Measurements from ENCODE around the gene BARHL1. TPM values are rescaled to one million over a fixed set of nuclear protein-coding genes. Genes with fewer than 3 reads are reported as not detected.

The BARHL1 gene
- total and polyA plus RNA-seq, 8 donors = not detected

GRCh38 chr9:132579427-132579798, 3.0 kb upstream of the BARHL1 start:
- H3K27ac ChIP-seq = no peak overlapping the region
- no peaks in the 10 kb centered on the region for H3K36me3 ChIP-seq
- TF ChIP-seq POLR2AphosphoS5 (IDR thresholded peaks at IDR 0.05) (no peak), EP300 (IDR thresholded peaks at IDR 0.05) (no peak), POLR2A (IDR thresholded peaks at IDR 0.05) (no peak)
- TF ChIP-seq, protein P1, sequence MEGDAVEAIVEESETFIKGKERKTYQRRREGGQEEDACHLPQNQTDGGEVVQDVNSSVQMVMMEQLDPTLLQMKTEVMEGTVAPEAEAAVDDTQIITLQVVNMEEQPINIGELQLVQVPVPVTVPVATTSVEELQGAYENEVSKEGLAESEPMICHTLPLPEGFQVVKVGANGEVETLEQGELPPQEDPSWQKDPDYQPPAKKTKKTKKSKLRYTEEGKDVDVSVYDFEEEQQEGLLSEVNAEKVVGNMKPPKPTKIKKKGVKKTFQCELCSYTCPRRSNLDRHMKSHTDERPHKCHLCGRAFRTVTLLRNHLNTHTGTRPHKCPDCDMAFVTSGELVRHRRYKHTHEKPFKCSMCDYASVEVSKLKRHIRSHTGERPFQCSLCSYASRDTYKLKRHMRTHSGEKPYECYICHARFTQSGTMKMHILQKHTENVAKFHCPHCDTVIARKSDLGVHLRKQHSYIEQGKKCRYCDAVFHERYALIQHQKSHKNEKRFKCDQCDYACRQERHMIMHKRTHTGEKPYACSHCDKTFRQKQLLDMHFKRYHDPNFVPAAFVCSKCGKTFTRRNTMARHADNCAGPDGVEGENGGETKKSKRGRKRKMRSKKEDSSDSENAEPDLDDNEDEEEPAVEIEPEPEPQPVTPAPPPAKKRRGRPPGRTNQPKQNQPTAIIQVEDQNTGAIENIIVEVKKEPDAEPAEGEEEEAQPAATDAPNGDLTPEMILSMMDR (IDR thresholded peaks at IDR 0.05) = no peak
- WGBS, 5 donors = 4 to 11% (median 9%) methylated on average over 15 of the region's 15 CpGs
- peaks cover 5 to 29% (median 18%) of the 10 kb centered on the region in 4 donors for H3K4me1 ChIP-seq
- no peak for DNase-seq
- no peaks in the 10 kb centered on the region for H3K9me3 ChIP-seq
- H3K27me3 ChIP-seq = peaks cover 47 to 100% (median 91%) of the 10 kb centered on the region in 3 donors
- intact Hi-C loops (cut with DNase I; ENCODE audit: low total_unique reads) = no loop called here
- H3K4me3 ChIP-seq = no peak overlapping the region

- peaks cover 73 to 100% (median 98%) of the 10 kb centered on the region in 3 donors for H3K27me3 ChIP-seq
- 12 to 16% (median 14%) methylated on average over 32 to 37 of the region's 37 CpGs for WGBS, 5 donors
- no peak for DNase-seq
- intact Hi-C loops (cut with DNase I; ENCODE audit: low total_unique reads) = no loop called here
- H3K27ac ChIP-seq = no peak overlapping the region
- no peak overlapping the region for H3K4me3 ChIP-seq
- TF ChIP-seq POLR2AphosphoS5 (IDR thresholded peaks at IDR 0.05) = no peak
- TF ChIP-seq, protein P1 (IDR thresholded peaks at IDR 0.05) = no peak
- no peak for TF ChIP-seq POLR2A (IDR thresholded peaks at IDR 0.05)
- no peak for TF ChIP-seq EP300 (IDR thresholded peaks at IDR 0.05)
- H3K36me3 ChIP-seq = no peaks in the 10 kb centered on the region
- H3K4me1 ChIP-seq = peaks cover 5 to 43% (median 21%) of the 10 kb centered on the region in 4 donors
- no peaks in the 10 kb centered on the region for H3K9me3 ChIP-seq
Measured at GRCh38 chr9:132582786-132583583, 579 bp downstream of the BARHL1 start.

GRCh38 chr9:132583584-132584304, 1.3 kb downstream of the BARHL1 start:
- Histone ChIP-seq H3K27ac (no peak overlapping the region), H3K27me3 (peaks cover 79 to 100% (median 100%) of the 10 kb centered on the region in 3 donors), H3K4me3 (no peak overlapping the region), H3K36me3 (no peaks in the 10 kb centered on the region), H3K4me1 (peaks cover 5 to 43% (median 21%) of the 10 kb centered on the region in 4 donors), H3K9me3 (no peaks in the 10 kb centered on the region)
- 5 to 8% (median 6%) methylated on average over 8 of the region's 8 CpGs for WGBS, 5 donors
- TF ChIP-seq, protein P1 (IDR thresholded peaks at IDR 0.05) = no peak
- no peak for TF ChIP-seq POLR2A (IDR thresholded peaks at IDR 0.05)
- TF ChIP-seq POLR2AphosphoS5 (IDR thresholded peaks at IDR 0.05) = no peak
- TF ChIP-seq EP300 (IDR thresholded peaks at IDR 0.05) = no peak
- no peak for DNase-seq
- intact Hi-C loops (cut with DNase I; ENCODE audit: low total_unique reads) = no loop called here

- TF ChIP-seq, protein P1 (IDR thresholded peaks at IDR 0.05) = no peak
- TF ChIP-seq POLR2AphosphoS5 (IDR thresholded peaks at IDR 0.05) (no peak), POLR2A (IDR thresholded peaks at IDR 0.05) (no peak), EP300 (IDR thresholded peaks at IDR 0.05) (no peak)
- DNase-seq = no peak
- no peak overlapping the region for H3K27ac ChIP-seq
- 8 to 12% (median 11%) methylated on average over 30 of the region's 30 CpGs for WGBS, 5 donors
- H3K4me3 ChIP-seq = no peak overlapping the region
- H3K4me1 ChIP-seq = peaks cover 6 to 53% (median 29%) of the 10 kb centered on the region in 4 donors
- H3K36me3 ChIP-seq = no peaks in the 10 kb centered on the region
- intact Hi-C loops (cut with DNase I; ENCODE audit: low total_unique reads) = no loop called here
- no peaks in the 10 kb centered on the region for H3K9me3 ChIP-seq
- H3K27me3 ChIP-seq = peaks cover 80 to 100% (median 100%) of the 10 kb centered on the region in 3 donors
Measured at GRCh38 chr9:132584601-132585560, 2.5 kb downstream of the BARHL1 start.

Measured in stomach (tissue), 9 donors.